Posterior cingulate gyrus (tissue), 11 donors: ENCODE results near the gene POU3F2.
A peak's percentile ranks its signal among the peaks of the same experiment; 100 is the strongest.

Experiments used
- DNase-seq, 10 donors: peaks; one replicate each; pipeline versions ENCODE4 v3.0.0 to v3.0.0-alpha.2; 2020 to 2021; ENCODE audit warnings: mixed read lengths in 3 of 10
- intact Hi-C: fragments of 100-400 bp; cut with DNase I; formaldehyde crosslinking; loops from one replicate; pipeline ENCODE4 v1.15.1; 2023

POU3F2 gene

DNA sequence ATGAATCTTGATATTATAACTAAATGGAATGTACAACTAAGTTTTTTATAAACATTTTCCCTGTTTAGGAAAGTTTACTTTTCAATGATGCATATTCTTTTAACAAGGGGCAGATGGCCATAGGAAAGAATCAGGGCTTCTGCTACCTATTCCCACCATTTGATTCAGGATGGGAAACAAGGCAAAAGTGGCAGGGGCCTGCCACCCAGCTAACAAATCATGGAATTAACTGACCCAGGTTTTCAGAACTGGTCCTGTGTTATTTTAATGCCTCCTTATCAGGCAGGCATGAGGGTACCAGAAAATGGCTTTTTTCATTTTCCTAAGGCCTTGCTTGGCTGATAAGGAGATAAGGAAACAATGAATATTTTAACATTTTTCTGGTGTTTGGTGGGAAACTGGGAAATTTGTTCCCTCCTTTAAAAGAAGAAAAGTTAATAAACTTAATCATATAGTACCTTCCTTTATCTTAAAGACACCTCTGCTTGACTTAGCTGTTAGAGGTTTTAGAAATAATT lies 6.7 kb downstream of the POU3F2 start:
- no peak for DNase-seq
- intact Hi-C loops = loop anchor here (10.0 kb wide), 1 partner anchor 1316 kb away; no protein-coding TSS in a partner anchor

DNA sequence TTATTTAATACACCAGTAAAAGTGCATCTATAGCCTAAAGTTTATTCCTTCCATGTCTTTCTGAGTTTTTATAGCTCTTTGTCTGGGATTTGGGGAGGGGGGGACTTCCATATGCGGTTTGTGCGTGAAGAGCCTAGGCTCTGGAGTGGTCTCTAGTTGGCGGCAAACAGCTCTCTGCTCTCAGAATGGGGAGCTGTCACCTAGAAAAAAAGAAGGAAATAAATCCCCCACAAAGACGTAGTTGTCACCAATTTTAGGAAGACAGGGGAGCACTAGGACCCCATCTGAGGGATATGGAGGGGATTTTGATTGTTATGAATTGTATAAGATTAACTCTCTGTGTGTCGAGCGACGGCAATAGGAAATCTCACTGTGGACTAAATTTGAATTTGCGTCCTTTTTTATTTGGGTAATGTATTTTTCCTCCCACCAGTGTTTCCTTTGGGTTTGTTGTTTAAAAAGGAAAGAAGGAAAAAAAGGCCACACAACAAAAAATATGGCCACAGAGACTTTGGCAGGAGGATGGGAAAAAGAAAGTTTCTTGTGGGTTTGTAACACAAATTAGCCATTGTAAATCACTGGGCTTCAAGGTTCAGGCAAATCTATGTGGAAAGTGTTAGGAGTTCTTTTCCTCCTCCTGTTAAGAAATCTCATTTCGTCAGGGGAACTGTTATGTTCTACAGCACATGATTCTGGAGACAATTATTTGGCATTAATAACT lies 7.4 kb downstream of the POU3F2 start:
- intact Hi-C loops = loop anchor here (10.0 kb wide), 1 partner anchor 1317 kb away; no protein-coding TSS in a partner anchor
- DNase-seq = no peak

DNA sequence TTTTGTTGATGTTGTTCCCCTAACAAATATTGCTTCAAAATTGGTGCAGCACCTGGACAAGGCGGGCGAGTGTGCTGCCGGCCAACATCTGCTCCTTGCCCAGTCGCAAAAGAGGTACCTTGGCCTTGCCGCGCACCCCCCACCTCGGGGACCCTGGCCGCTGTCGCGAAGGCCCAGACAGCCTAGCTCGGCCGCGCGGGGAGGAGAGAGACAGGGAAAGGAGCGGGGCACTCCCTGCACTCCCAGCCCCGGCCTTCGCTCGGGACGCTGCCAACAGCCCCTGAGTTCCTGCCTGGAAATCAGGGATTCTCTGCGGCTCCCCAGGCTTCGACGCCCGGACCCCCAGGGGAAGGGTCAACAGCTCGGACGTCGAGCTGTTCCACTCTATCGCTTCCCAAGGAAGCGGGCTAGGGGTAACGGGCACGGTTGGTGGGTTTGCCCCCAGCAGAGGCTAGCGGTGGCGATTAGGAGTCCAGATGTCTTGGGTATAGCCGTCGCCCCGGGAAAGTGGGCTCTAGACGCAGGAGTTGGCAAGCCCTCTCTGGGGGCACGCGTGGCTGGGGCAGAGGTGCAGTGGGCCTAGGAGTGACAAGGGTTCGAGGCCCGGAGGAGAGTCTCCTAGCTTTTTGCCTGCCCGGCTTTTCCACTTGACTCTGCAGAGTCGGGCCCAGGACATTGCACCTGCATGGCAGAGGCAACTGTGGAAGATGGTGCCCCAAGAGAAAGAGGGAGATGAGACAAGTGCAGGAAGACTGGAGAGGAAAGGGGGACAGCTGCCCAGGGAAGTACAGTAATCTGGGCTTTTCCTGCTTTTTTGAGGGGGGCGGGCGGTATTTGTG lies 8.2 kb downstream of the POU3F2 start:
- intact Hi-C loops = loop anchor here (10.0 kb wide), 1 partner anchor 1318 kb away; no protein-coding TSS in a partner anchor

DNA sequence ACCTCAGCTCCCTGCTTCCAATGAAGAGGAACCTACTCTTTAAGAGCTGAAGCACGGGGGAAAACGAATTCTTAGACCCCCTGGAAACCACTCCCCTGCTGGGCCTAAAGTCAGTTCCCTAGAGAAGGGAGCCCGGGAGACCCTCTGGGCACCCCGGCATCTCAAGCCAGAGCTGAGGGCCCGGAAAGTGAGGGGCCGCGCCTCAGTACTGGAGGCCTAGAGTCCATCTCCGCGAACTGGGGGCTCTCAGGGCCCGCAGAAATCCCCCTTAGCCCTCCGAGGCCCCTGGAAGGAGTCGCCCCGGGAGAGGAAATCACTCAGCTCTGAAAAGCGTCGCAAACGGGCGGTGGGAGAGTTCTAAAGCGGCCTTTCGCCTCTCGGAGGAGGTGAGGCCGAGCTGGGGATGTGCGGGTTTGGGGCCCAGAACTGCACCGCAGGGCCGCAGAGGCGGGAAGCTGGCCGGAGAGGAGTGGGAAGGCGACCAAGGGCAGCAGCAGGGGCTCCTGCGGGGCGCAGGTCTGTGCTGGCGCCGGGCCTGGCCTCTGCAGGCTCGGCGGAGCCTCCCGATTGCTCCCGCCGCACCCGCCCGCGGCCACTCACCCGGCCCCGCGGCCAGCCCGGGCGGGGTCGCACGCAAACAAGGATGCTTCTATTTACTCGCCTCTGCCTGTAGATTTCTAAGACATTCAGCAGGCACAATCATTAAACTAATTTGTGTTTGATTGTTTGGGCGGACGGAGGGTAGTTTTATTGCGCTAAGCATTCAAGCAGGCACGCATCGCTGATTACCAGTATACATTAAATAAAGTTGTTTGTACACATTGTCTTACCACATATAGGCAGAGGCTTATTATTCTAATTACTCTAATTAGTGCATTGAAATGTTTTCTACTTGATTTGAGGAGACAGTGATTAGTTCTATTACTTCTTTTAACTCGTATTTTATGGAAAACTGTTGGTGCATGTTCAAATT lies 9.2 kb downstream of the POU3F2 start:
- DNase-seq = peak in 7 of 10 donors; percentile 14 to 85 (median 62)
- intact Hi-C loops = loop anchor here (2.0 to 10.0 kb wide), 2 partner anchors 1139 to 1319 kb away; no protein-coding TSS in a partner anchor

More for the DNA sequence above, 8.2 kb downstream of the POU3F2 start:
- DNase-seq = peak in 8 of 10 donors; percentile 17 to 85 (median 41)

GRCh38 chr6:98844244-98845210 lies 10.2 kb downstream of the POU3F2 start:
- peak in 7 of 10 donors; percentile 16 to 88 (median 52) for DNase-seq
- intact Hi-C loops = loop anchor here (2.0 to 10.0 kb wide), 4 partner anchors 273 to 1320 kb away; no protein-coding TSS in a partner anchor

- peak; percentile 85 to 98 (median 92) for DNase-seq
- intact Hi-C loops = loop anchor here (2.0 to 10.0 kb wide), 4 partner anchors 272 to 1321 kb away; no protein-coding TSS in a partner anchor
Measured at GRCh38 chr6:98845211-98846020, 11.0 kb downstream of the POU3F2 start.

DNA sequence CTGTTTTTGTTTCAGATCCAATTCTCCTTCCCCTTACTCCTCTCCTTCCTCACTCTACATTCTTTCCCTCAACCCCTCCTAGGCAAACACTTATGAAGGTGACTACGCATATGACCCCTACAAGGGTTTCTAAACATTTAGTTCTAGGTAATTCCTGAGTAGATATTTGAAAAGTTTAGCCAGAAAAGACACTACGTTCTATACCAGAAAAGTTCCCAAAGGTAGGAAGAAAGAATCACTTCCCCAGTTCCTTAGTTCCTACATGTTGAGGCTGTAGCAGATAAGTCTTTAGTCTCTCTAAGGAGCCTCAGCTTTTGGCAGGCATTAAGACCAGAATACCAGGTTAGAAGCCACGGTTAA lies 11.6 kb downstream of the POU3F2 start:
- intact Hi-C loops = loop anchor here (5.0 to 10.0 kb wide), 3 partner anchors 271 to 1321 kb away; no protein-coding TSS in a partner anchor
- no peak for DNase-seq

DNA sequence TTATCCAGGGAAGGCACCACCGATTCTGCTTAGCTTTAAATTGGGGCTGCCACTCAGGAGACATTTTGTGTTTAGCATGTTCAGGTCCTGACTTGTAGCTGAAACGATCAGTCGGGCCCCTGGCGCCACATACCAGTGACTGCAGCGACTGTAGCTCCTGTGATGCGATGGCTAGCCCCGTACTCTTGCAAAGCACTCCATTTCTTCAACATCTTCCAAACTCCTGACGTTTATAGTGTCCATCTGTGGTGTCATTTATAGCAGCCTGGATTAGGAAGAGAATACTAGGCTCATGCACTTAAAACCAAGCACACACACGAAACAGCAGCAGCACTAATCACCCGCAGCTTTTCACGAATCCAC lies 13.0 kb downstream of the POU3F2 start:
- intact Hi-C loops = loop anchor here (5.0 to 10.0 kb wide), 3 partner anchors 270 to 1323 kb away; no protein-coding TSS in a partner anchor
- DNase-seq = peak in 2 of 10 donors; percentile 43 to 51

GRCh38 chr6:98847779-98848538 lies 13.6 kb downstream of the POU3F2 start:
- intact Hi-C loops = loop anchor here (5.0 to 10.0 kb wide), 3 partner anchors 269 to 1323 kb away; no protein-coding TSS in a partner anchor
- peak in 4 of 10 donors; percentile 7 to 87 (median 73) for DNase-seq

DNA sequence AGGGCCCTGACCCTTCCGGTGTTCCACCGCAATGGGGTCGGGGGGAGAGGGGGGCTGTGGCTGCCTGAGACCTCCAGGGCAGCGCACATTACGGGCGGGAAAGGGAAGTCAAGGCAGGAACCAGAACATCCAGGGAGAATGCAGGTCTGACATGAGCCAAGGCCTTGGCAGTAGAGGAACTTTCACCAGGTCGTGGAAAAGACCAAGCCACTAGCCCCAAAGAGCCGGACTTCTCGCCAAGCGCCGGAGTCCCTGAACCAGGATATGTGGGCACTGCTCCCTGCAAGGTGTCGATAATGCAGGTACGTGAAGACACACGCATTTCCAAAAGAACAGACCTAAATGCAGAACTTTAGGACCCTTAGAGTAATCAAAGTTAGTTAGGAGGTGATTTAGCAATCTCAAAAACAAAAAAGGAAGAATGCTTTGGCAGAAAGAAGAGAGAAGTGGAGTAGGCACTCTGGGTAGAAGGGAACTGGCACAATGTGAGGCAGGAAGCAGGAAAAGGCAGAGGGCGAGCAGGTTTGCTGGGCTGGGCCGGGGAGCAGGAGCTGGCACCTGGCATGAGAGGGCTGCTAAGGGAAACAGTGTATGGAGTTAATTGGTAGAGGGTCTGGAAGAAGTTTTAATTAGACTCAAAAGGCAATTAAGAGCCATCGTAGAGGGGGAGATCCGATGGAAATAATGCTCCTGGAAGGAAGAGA lies 14.3 kb downstream of the POU3F2 start:
- peak in 2 of 10 donors; percentile 60 to 76 for DNase-seq
- intact Hi-C loops = loop anchor here (5.0 to 10.0 kb wide), 3 partner anchors 269 to 1324 kb away; no protein-coding TSS in a partner anchor

- no peak for DNase-seq
- intact Hi-C loops = no loop called here
Measured at GRCh38 chr6:98864497-98864896, 30.1 kb downstream of the POU3F2 start.

- no peak for DNase-seq
- intact Hi-C loops = no loop called here
Measured at GRCh38 chr6:98871057-98871456, 36.7 kb downstream of the POU3F2 start.

DNA sequence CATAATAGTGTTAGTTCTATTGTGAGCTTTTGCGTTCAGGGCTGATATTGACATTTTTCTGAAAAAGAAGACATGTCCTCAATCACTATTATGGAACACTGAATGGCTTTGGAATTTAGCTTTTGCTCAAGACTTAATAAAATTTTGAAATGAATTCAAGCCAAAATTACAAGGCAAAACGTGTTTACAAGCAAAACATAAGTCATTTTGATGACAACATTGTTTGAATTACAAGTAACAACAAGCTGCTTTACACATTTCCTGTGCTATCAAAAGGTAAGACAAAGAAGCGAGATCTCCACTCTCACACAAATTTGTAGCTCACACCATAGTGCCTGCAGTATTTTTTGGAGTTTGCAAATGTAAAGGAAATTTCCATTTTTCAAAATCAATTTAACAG lies 37.4 kb downstream of the POU3F2 start:
- no peak for DNase-seq

DNA sequence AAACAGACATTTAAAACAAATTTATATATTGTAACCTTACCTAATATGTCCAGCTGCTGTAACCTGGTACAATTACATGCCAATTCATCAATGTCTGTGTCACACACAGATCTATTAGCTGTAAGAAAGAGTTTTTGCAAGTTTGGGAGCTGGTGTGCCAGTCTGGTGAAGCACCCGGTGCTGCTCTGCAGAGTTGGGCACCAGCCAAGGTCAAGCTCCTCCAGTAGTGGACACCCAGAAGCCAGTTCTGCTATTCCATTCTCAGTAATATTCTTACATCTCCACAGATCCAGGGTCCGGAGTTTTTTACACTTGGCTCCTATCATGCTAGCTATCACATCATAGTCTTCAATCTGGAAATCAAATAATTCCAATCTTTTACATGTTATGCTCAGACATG lies 41.0 kb downstream of the POU3F2 start:
- DNase-seq = peak in 6 of 10 donors; percentile 13 to 76 (median 38)
- intact Hi-C loops = no loop called here

More for the DNA sequence above, 37.4 kb downstream of the POU3F2 start:
- intact Hi-C loops = no loop called here

GRCh38 chr6:98877250-98877649 lies 42.9 kb downstream of the POU3F2 start:
- no peak for DNase-seq
- intact Hi-C loops = no loop called here

- no peak for DNase-seq
- intact Hi-C loops = no loop called here
Measured at GRCh38 chr6:98880486-98880885, 46.1 kb downstream of the POU3F2 start.
